GM23338 (cell line): ENCODE results near the gene NLK. TPM values are rescaled to one million over a fixed set of nuclear protein-coding genes. Genes with fewer than 3 reads are reported as not detected.
A peak's percentile ranks its signal among the peaks of the same experiment; 100 is the strongest.

Experiments
- ATAC-seq: fragments of 200-7000 bp; cut with Tn5 transposase; 3 replicates; pipeline ENCODE4 v1.9.1; 2020
- DNase-seq: peaks from one replicate; pipeline ENCODE4 v3.0.0-alpha.2; 2015; ENCODE audit warnings: low spot score
- H2AFZ ChIP-seq: fragments of 200-600 bp; sonication (generic); 2 replicates; pipeline ENCODE4 v1.8.0; 2016; ENCODE audit warnings: antibody characterized with exemption, mild to moderate bottlenecking, moderate library complexity
- H3F3A ChIP-seq: fragments of 200-600 bp; sonication (generic); replicated peaks from 2 replicates; pipeline ENCODE4 v1.8.0; 2017; ENCODE audit warnings: antibody characterized with exemption, mixed run types, low read depth
- H3K27ac ChIP-seq: fragments of 200-600 bp; sonication (generic); 2 replicates; pipeline ENCODE4 v1.6.1; 2016; ENCODE audit warnings: low read depth
- H3K27me3 ChIP-seq: fragments of 200-600 bp; sonication (generic); 2 replicates; pipeline ENCODE4 v1.8.0; 2016; ENCODE audit warnings: mild to moderate bottlenecking, mixed run types, moderate library complexity; ENCODE audit not compliant: insufficient read depth
- H3K36me3 ChIP-seq: fragments of 200-600 bp; sonication (generic); 2 replicates; pipeline ENCODE4 v1.8.0; 2016; ENCODE audit warnings: mild to moderate bottlenecking; ENCODE audit not compliant: insufficient read depth
- H3K4me1 ChIP-seq: fragments of 200-600 bp; sonication (generic); 2 replicates; pipeline ENCODE4 v1.8.0; 2016; ENCODE audit warnings: mild to moderate bottlenecking, moderate library complexity; ENCODE audit not compliant: insufficient read depth
- H3K4me2 ChIP-seq: fragments of 200-600 bp; sonication (generic); 2 replicates; pipeline ENCODE4 v1.7.1; 2017; ENCODE audit warnings: mixed run types
- H3K4me3 ChIP-seq: fragments of 200-600 bp; sonication (generic); 2 replicates; pipeline ENCODE4 v1.6.1; 2016; ENCODE audit warnings: mixed run types
- H3K79me2 ChIP-seq: fragments of 200-600 bp; sonication (generic); replicated peaks from 2 replicates; pipeline ENCODE4 v1.8.0; 2017; ENCODE audit warnings: mild to moderate bottlenecking; ENCODE audit not compliant: insufficient read depth
- H3K9me2 ChIP-seq: fragments of 200-600 bp; sonication (generic); 2 replicates; pipeline ENCODE4 v1.8.0; 2017; ENCODE audit not compliant: insufficient read depth
- H4K20me1 ChIP-seq: fragments of 200-600 bp; sonication (generic); replicated peaks from 2 replicates; pipeline ENCODE4 v1.8.0; 2017; ENCODE audit warnings: mild to moderate bottlenecking; ENCODE audit not compliant: insufficient read depth
- H3K27ac Mint-ChIP-seq: 2 replicates; pipeline ENCODE4 v1.8.0; 2020; ENCODE audit warnings: inconsistent platforms, mild to moderate bottlenecking, moderate library complexity, mixed read lengths
- H3K27me3 Mint-ChIP-seq: 3 replicates; pipeline ENCODE4 v1.8.0; 2022; ENCODE audit warnings: low read depth, mild to moderate bottlenecking, moderate library complexity, mixed read lengths, inconsistent platforms; ENCODE audit not compliant: insufficient read depth, poor library complexity
- H3K36me3 Mint-ChIP-seq: 3 replicates; pipeline ENCODE4 v1.8.0; 2021; ENCODE audit warnings: low read depth, mild to moderate bottlenecking, inconsistent platforms, moderate library complexity, mixed read lengths
- H3K4me1 Mint-ChIP-seq: 3 replicates; pipeline ENCODE4 v1.8.0; 2020; ENCODE audit warnings: mild to moderate bottlenecking, inconsistent platforms, mixed read lengths
- H3K4me3 Mint-ChIP-seq: 3 replicates; pipeline ENCODE4 v1.8.0; 2021; ENCODE audit warnings: moderate library complexity, mild to moderate bottlenecking, inconsistent platforms, mixed read lengths
- H3K9me3 Mint-ChIP-seq: 3 replicates; pipeline ENCODE4 v1.8.0; 2020; ENCODE audit warnings: moderate library complexity, mild to moderate bottlenecking, inconsistent platforms, mixed read lengths
- CTCF ChIP-seq, 2 experiments: fragments of 200-600 bp in 1 of 2; sonication (generic) in 1 of 2; conservative IDR thresholded peaks; 2 replicates each; pipeline versions ENCODE4 v1.5.1 to v1.6.1; 2016 to 2017; ENCODE audit warnings: antibody characterized with exemption in 2 of 2, low read depth in 2 of 2, mild to moderate bottlenecking in 2 of 2, moderate library complexity in 1 of 2
- EZH2 ChIP-seq: fragments of 200-600 bp; sonication (generic); IDR thresholded peaks from one replicate; pipeline ENCODE4 v1.8.0; 2017; ENCODE audit warnings: antibody characterized with exemption, mild to moderate bottlenecking, low read depth; ENCODE audit not compliant: unreplicated experiment
- EZH2phosphoT487 ChIP-seq: fragments of 200-600 bp; sonication (generic); IDR thresholded peaks from one replicate; pipeline ENCODE4 v1.8.1; 2018; ENCODE audit warnings: antibody characterized with exemption; ENCODE audit not compliant: unreplicated experiment
- NANOG ChIP-seq: IDR thresholded peaks from 2 replicates; pipeline ENCODE4 v1.6.1; 2016; ENCODE audit warnings: antibody characterized with exemption, borderline replicate concordance
- STAT1 ChIP-seq: IDR thresholded peaks from one replicate; pipeline ENCODE4 v1.6.1; 2016; ENCODE audit warnings: antibody characterized with exemption; ENCODE audit not compliant: unreplicated experiment
- ZNF114 ChIP-seq: fragments of 250-450 bp; sonication (Bioruptor Pico); IDR thresholded peaks from 2 replicates; pipeline ENCODE4 v1.5.0; 2020; ENCODE audit warnings: mild to moderate bottlenecking, moderate library complexity
- ZNF462 ChIP-seq: fragments of 250-450 bp; sonication (Bioruptor Pico); IDR thresholded peaks from 2 replicates; pipeline ENCODE4 v1.5.0; 2020; ENCODE audit warnings: mild to moderate bottlenecking, moderate library complexity
- polyA plus RNA-seq: library from polyadenylated mRNA; unstranded; fragments of >200 nt; fragmentation: Nextera tagmentation; extraction: Ambion mirVana; gene quantifications from 2 replicates; pipeline ENCODE4 v1.2.1, GENCODE V29; 2016
- total RNA-seq: library from RNA; depleted of rRNA; stranded (reverse); fragments of >200 nt; shearing (Covaris generic); gene quantifications from 2 replicates; pipeline ENCODE4 v1.2.3, GENCODE V29; 2014

Gene NLK
- total and polyA plus RNA-seq, 2 experiments from 2014 or later = 34.7 to 78.5 TPM

- TF ChIP-seq EZH2phosphoT487 (no peak), EZH2 (no peak), NANOG (no peak)
Observed at GRCh38 chr17:28191018-28191417, 148.5 kb downstream of the NLK start (continued).

GRCh38 chr17:28193241-28193640 lies 150.8 kb downstream of the NLK start:
- H3K27me3 Mint-ChIP-seq = peaks cover 1% of the 10 kb centered on the region

GRCh38 chr17:28194382-28194781 lies 151.9 kb downstream of the NLK start:
- Histone ChIP-seq H3K4me1 (peaks cover 5% of the 10 kb centered on the region; the same call in 1 of the 2 replicates), H2AFZ (no peak overlapping the region), H3K79me2 (no peaks in the 10 kb centered on the region), H3K27ac (no peak overlapping the region), H3K9me2 (no peaks in the 10 kb centered on the region), H4K20me1 (no peaks in the 10 kb centered on the region), H3K27me3 (no peaks in the 10 kb centered on the region), H3K36me3 (peaks cover 22% of the 10 kb centered on the region; the same call in 1 of the 2 replicates), H3K4me3 (no peak overlapping the region), H3K4me2 (no peak overlapping the region), H3F3A (no peaks in the 10 kb centered on the region)
- Mint-ChIP-seq H3K36me3 (peaks cover 48% of the 10 kb centered on the region), H3K4me3 (no peak overlapping the region), H3K9me3 (no peaks in the 10 kb centered on the region), H3K27me3 (no peaks in the 10 kb centered on the region), H3K4me1 (peaks cover 9% of the 10 kb centered on the region), H3K27ac (no peak overlapping the region)
- DNase-seq = no peak
- no peak for TF ChIP-seq EZH2
- no peak for TF ChIP-seq ZNF462 (CRISPR knock-in tag)
- TF ChIP-seq STAT1 = no peak
- ATAC-seq = no peak

More at GRCh38 chr17:28193241-28193640, 150.8 kb downstream of the NLK start:
- Mint-ChIP-seq H3K27ac (peak overlapping the region; percentile 72; the same call in 1 of the 2 replicates), H3K4me3 (no peak overlapping the region), H3K4me1 (peaks cover 9% of the 10 kb centered on the region), H3K9me3 (no peaks in the 10 kb centered on the region), H3K36me3 (peaks cover 49% of the 10 kb centered on the region)
- Histone ChIP-seq H2AFZ (no peak overlapping the region), H3K27me3 (no peaks in the 10 kb centered on the region), H4K20me1 (no peaks in the 10 kb centered on the region), H3K79me2 (no peaks in the 10 kb centered on the region), H3K4me2 (no peak overlapping the region), H3F3A (no peaks in the 10 kb centered on the region), H3K9me2 (no peaks in the 10 kb centered on the region), H3K4me3 (no peak overlapping the region), H3K36me3 (peaks cover 28% of the 10 kb centered on the region), H3K4me1 (peaks cover 5% of the 10 kb centered on the region; the same call in 1 of the 2 replicates), H3K27ac (peak overlapping the region; percentile 56; the same call in 1 of the 2 replicates)
- no peak for TF ChIP-seq ZNF114
- TF ChIP-seq CTCF (conservative IDR thresholded peaks at IDR 0.05; ENCODE audit: low read depth in 2 of 2) = peak in 1 of 2 experiments; percentile 59; a peak in 2 of 4 replicates
- no peak for TF ChIP-seq STAT1
- TF ChIP-seq NANOG = no peak
- no peak for TF ChIP-seq EZH2phosphoT487
- peak; percentile 61 for ATAC-seq
- DNase-seq = no peak
